Left cardiac atrium (tissue), 4 donors: ENCODE measurements around the gene DUT. TPM values are rescaled to one million over a fixed set of nuclear protein-coding genes. Genes with fewer than 3 reads are reported as not detected.

Source experiments
- ATAC-seq, 2 donors: fragments of 200-7000 bp; cut with Tn5 transposase; one replicate each; pipeline ENCODE4 v1.9.1; 2020; ENCODE audit warnings: mild to moderate bottlenecking in 2 of 2, moderate library complexity in 2 of 2
- DNase-seq: peaks from one replicate; pipeline ENCODE4 v3.0.0-alpha.2; 2020
- intact Hi-C, 2 donors: fragments of 100-400 bp; cut with DNase I; formaldehyde crosslinking; loops; one replicate each; pipeline versions ENCODE4 v1.14.1 to v1.15.1; 2022 to 2023
- long read RNA-seq: library from polyadenylated mRNA; unstranded; transcript quantifications from one replicate; pipeline ENCODE4 v2.0.0, GENCODE V29; 2021
- total RNA-seq, 2 donors: library from RNA; stranded (reverse); fragmentation: NEBNext Ultra II Directional; extraction: Animal tissue kit (Norgen Biotek cat#: 25700); gene quantifications; one replicate each; pipeline ENCODE4 v1.2.1, GENCODE V29; 2021
- donor health status: DM: no; HTN: yes; CAD: no.
- donor health status: DM: no; HTN: yes; CAD: no; lungs with severe emphysema.
- donor health status: DM: yes; HTN: yes; CAD: no.
- donor health status: Dilated cardiomyopathy.

DUT gene
- 10 to 100 TPM; 76.6 to 83.6 TPM for total RNA-seq
- long read RNA-seq, transcript DUT-201 (7 exons, 2,147 nt), result major isoform, 49 of 60 reads
- long read RNA-seq, transcript DUT-205 (7 exons, 769 nt), result minor isoform, 5 of 60 reads
- long read RNA-seq, partial matches to known transcripts, result 0 of 60 reads
- long read RNA-seq, other reads (novel, unspliced or antisense), result 2 of 60 reads

GRCh38 chr15:48330855-48331795, at the start of gene DUT:
Gene DUT, plus strand, starts transcription at chr15:48331429. Its CDS starts 87 bp downstream, at chr15:48331516.
- peak; percentile 97 to 98 for ATAC-seq
- DNase-seq, result peak; percentile 93
- intact Hi-C loops, result no loop called here

GRCh38 chr15:48281674-48282073, 49.6 kb upstream of the DUT start:
- ATAC-seq (no peak), DNase-seq (no peak)
- intact Hi-C loops, result no loop called here

- intact Hi-C loops, result no loop called here
- DNase-seq (no peak), ATAC-seq (no peak)
Measured at GRCh38 chr15:48282216-48282615, 49.0 kb upstream of the DUT start.

DNA sequence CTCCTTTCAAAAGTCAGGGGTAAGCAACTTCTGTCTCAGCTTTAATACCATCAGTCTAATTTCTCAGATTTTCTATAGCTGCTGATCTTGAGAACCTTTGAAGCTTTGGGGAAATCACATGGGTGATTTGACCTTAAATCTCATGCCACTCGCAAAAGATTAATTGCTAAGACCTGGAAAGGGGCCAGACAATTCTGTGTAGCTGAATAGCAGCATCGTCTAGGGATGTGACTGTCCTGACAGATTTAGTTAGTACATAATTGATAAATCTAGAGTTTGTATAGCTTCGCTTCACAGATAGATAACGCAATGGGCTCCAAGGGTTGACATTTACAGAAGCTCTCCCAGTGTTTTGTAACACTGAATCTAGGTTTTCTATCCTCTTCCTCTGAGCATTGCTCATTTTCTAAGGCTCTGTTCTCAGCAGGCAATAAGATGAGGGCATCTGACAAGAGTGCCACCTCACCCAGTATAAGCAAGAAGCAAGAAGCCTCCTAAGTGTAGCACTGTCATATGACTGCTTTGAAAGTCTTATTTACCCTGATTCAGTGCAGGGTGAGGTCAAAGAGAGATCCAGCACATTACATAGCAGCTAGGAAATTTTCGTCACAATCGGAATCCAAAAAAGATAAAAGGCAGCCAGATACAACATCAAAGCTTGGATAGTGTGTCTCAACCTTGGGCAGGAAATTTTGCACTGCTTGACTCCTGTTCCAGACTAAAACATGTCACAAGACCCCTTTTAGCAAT, 47.7 kb upstream of the DUT start:
- ATAC-seq (peak; percentile 11 to 76), DNase-seq (no peak)
- intact Hi-C loops, result no loop called here

GRCh38 chr15:48285329-48286214, 45.7 kb upstream of the DUT start:
- intact Hi-C loops, result loop anchor here in 1 of 2 donors (5.0 kb wide), 1 partner anchor 1088 kb away; no protein-coding TSS in a partner anchor
- DNase-seq (peak; percentile 58), ATAC-seq (peak; percentile 68 to 85)

DNA sequence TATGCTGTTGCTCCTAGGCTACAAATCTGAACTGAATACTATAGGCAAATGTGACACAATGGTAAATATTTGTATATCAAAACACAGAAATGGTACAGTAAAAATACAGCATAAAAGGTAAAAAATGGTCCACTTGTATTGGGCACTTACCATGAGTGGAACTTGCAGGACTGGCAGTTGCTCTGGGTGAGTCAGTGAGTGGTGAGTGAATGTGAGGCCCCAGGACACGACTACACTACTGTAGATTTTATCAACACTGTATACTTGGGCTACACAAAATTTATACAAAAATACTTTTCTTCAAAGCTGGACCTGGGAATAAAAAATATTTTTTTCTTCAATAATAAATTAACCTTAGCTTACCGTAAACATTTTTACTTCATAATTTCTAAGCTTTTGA, 41.6 kb upstream of the DUT start:
- ATAC-seq (no peak), DNase-seq (no peak)
- intact Hi-C loops, result loop anchor here in 1 of 2 donors (5.0 kb wide), 1 partner anchor 1092 kb away; no protein-coding TSS in a partner anchor

- intact Hi-C loops, result no loop called here
- DNase-seq (no peak), ATAC-seq (no peak)
Measured at GRCh38 chr15:48292458-48292857, 38.8 kb upstream of the DUT start.

GRCh38 chr15:48297668-48298067, 33.6 kb upstream of the DUT start:
- DNase-seq (no peak), ATAC-seq (no peak)
- intact Hi-C loops, result no loop called here

DNA sequence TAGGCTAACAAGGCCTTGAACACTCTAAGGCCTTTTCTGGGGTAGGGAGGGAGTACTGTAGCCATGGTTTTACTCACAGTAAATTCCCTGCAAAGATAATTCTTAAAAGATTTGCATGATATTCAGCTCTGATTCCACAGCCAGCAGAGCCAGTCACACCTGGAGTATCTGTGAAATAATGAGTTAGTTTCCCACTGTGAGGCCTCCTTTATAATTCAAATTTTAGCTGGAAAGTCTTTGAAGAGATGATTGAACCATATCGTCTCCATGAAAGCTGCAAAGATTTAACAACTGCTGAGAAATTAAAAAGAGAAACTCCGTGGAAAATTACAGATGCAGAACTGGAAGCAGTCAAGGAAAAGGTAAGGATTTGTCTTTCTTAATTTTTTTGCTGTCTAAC, 32.3 kb upstream of the DUT start:
- DNase-seq, result no peak
- ATAC-seq, result no peak
- intact Hi-C loops, result no loop called here

DNA sequence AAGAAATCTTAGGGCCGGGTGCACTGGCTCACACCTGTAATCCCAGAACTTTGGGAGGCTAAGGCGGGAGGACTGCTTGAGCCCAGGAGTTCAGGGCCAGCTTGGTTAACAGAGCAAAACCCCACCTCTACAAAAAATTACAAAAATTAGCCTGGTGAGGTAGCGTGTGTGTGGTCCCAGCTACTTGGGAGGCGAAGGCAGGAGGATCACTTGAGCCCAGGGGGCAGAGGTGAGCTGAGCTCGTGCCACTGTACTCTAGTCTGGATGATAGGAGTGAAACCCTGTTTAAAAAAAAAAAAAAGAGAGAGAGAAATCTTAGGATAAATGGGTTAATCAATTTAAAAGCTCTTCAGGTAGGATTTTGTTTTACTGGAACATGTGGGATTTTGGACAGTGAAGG, 31.2 kb upstream of the DUT start:
- intact Hi-C loops, result no loop called here
- ATAC-seq (no peak), DNase-seq (no peak)

- intact Hi-C loops, result no loop called here
- ATAC-seq (no peak), DNase-seq (no peak)
Measured at GRCh38 chr15:48304398-48304797, 26.8 kb upstream of the DUT start.

DNA sequence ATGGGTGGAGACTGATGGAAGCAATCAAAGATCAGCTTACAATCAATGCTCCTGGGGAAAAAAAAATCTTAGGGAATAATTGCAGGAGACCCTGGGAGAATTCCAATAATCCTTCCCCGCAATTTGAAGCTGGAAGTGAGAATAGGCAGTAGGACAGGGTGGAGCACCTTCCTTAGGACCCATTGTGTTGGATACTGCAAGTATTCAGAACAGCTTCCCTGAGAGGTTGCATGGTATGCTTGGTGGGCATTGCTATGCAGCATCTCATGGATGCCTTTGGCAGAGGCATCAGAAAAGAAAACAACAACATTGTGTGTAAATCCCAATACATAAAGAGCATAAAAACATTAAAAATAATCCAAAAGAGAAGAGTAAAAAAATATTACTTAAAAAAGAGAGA, 24.6 kb upstream of the DUT start:
- no peak for DNase-seq
- ATAC-seq, result no peak
- intact Hi-C loops, result no loop called here

DNA sequence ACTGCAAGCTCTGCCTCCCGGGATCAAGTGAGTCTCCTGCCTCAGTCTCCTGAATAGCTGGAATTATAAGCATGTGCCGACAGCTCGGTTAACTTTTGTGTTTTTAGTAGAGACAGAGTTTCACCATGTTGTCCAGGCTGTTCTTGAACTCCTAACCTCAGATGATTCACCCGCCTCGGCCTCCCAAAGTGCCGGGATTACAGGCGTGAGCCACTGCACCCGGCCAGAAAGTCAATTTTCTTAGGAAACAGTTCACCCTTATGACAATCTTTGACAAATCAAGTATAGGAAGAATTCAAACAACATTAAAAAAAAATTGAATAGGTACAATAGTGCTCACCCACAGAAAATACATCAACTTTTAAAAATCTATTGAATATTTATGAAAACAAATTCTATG, 23.6 kb upstream of the DUT start:
- DNase-seq (no peak), ATAC-seq (no peak)
- intact Hi-C loops, result no loop called here

DNA sequence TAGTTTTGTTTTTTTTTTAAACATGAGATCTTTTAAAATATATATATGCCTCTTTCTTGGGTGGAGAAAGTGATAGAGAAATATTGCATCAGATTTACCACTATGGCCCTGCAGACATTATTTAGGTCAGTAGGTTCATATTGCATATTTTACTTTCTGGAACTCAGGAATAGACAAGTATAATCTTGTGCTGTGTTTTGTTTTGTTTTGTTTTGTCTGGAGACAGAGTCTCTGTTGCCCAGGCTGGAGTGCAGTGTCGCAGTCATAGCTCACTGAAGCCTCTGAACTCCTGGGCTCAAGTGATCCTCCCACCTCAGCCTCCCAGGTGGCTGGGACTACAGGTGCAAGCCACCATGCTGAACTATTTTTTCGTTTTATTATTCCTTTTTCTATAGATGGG, 21.5 kb upstream of the DUT start:
- ATAC-seq, result no peak
- intact Hi-C loops, result no loop called here
- no peak for DNase-seq

DNA sequence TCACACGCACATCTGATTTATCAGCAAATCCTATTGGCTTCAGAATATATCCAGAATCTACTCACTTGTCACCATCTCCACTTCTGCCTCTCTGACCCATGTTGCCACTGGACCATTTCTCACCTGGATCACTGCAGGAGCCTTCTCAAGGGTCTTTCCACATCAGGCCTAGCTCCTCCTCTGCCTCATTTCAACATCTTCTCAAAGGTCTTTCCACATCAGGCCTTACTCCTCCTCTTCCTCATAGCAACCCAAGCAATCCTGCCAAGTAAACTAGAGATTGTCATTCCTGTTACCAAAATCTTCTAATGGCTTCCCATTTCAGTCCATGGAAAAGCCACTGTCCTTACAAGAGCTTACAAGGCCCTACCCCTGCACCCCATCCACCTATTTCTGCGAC, 18.0 kb upstream of the DUT start:
- intact Hi-C loops, result no loop called here
- no peak for DNase-seq
- no peak for ATAC-seq

GRCh38 chr15:48315041-48315440, 16.2 kb upstream of the DUT start:
- intact Hi-C loops, result no loop called here
- ATAC-seq, result no peak

GRCh38 chr15:48317221-48317620, 14.0 kb upstream of the DUT start:
- intact Hi-C loops, result no loop called here
- ATAC-seq, result no peak

More at GRCh38 chr15:48315041-48315440, 16.2 kb upstream of the DUT start:
- no peak for DNase-seq

GRCh38 chr15:48318131-48318530, 13.1 kb upstream of the DUT start:
- intact Hi-C loops, result no loop called here
- DNase-seq (no peak), ATAC-seq (no peak)

More at GRCh38 chr15:48317221-48317620, 14.0 kb upstream of the DUT start:
- DNase-seq, result no peak

GRCh38 chr15:48323294-48323693, 7.9 kb upstream of the DUT start:
- ATAC-seq (no peak), DNase-seq (no peak)
- intact Hi-C loops, result no loop called here
